Measurements from ENCODE around the gene NEGR1. TPM values are rescaled to one million over a fixed set of nuclear protein-coding genes. Genes with fewer than 3 reads are reported as not detected.

NEGR1 gene
- total RNA-seq, 2 experiments from 2014 or later = not detected

DNA sequence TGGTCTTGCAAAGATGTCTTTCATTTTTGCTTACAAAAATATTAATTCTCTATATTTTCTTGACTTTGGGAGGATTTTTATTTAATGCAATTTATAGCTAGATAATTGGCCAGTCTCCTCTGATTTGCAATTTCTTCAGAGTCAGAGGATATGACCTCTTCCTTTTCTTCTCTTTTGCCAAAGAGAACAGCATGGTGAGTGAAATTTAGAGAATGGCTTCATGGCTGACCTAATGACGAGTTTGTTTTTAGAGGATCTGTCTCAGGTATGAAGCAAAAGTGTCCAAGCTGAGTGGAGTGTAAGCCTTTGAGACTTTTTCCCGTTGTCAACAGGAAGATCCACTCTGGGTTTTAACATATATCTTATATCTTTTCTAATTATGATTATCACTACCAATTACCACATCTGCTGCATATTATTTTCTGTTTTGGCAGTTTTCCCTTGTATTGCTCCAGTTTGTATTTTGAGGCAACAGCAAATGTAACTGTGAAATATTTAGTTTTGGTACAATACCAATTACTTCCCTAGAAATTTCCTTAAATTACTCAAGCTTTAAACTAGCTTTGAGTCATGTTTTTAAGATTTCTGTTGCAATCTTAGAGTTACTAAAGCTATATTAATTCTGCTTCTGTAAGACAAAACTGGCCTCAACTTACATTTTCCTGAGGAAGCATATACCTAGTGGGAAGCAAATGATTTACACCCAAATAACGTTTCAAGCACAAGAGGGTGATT is 868.7 kb downstream of the NEGR1 start:
- POLR2A ChIA-PET = no interaction called here
- H3K36me3 ChIP-seq (ENCODE audit: insufficient read depth, low read length) = no peaks in the 10 kb centered on the region
- no peak overlapping the region for H3K27ac ChIP-seq (ENCODE audit: low read depth, low read length, poor library complexity, severe bottlenecking)
- H2AFZ ChIP-seq (ENCODE audit: low read length) = no peak overlapping the region
- CTCF ChIA-PET (ENCODE audit: unreplicated experiment) = no interaction called here
- H3K4me1 ChIP-seq (ENCODE audit: insufficient read depth, low read length, poor library complexity, severe bottlenecking) = no peaks in the 10 kb centered on the region
- intact Hi-C loops (cut with micrococcal nuclease; ENCODE audit: unreplicated experiment) = no loop called here
- no peaks in the 10 kb centered on the region for H3K9me3 ChIP-seq (ENCODE audit: low read length)
- TF ChIP-seq EZH2phosphoT487 (IDR thresholded peaks at IDR 0.05; ENCODE audit: borderline replicate concordance, low read depth, low read length) = no peak
- no peak for TF ChIP-seq CTCF (conservative IDR thresholded peaks at IDR 0.05; ENCODE audit: low read length)
- no peak overlapping the region for H3K4me2 ChIP-seq (ENCODE audit: low read length)
- no peak for DNase-seq (ENCODE audit: low spot score)
- H4K20me1 ChIP-seq (ENCODE audit: insufficient read depth, low read length) = no peaks in the 10 kb centered on the region
- H3K79me2 ChIP-seq (ENCODE audit: insufficient read depth, low read depth, low read length) = no peaks in the 10 kb centered on the region
- no TSS peak for BruUV-seq (replicated peaks)
- no peak overlapping the region for H3K4me3 ChIP-seq (ENCODE audit: low read depth, low read length, poor library complexity, severe bottlenecking)
- H3K9me2 ChIP-seq (ENCODE audit: insufficient read depth, low read length) = no peaks in the 10 kb centered on the region

DNA sequence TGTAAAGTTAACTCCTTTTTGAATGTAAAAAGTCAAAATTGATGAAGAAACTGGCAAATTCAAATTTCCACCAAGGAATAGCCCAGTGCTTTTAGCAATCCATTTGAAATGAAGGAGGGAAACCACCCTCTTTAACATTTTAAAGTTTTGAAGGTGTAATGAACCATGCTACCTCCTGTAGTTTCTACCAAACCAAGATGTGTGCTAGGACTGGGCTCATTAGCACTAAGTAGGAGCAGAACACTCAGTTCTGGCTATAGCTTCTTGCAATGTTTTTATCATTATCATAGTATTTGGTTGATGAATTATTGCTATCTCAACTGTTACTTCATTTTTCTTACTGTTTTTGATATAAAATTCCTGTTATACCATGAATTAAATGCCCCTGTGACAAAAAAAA is 882.3 kb downstream of the NEGR1 start:
- DNase-seq (ENCODE audit: low spot score) = no peak
- POLR2A ChIA-PET = interaction anchor here (0.7 kb wide), 2 partner anchors 1407 to 1629 kb away, joined by 3 read pairs; no protein-coding TSS in a partner anchor
- no peaks in the 10 kb centered on the region for H3K36me3 ChIP-seq (ENCODE audit: insufficient read depth, low read length)
- H3K4me1 ChIP-seq (ENCODE audit: insufficient read depth, low read length, poor library complexity, severe bottlenecking) = no peaks in the 10 kb centered on the region
- no peak overlapping the region for H3K4me2 ChIP-seq (ENCODE audit: low read length)
- no peaks in the 10 kb centered on the region for H4K20me1 ChIP-seq (ENCODE audit: insufficient read depth, low read length)
- no peaks in the 10 kb centered on the region for H3K79me2 ChIP-seq (ENCODE audit: insufficient read depth, low read depth, low read length)
- H3K9me3 ChIP-seq (ENCODE audit: low read length) = no peaks in the 10 kb centered on the region
- no peak overlapping the region for H3K27ac ChIP-seq (ENCODE audit: low read depth, low read length, poor library complexity, severe bottlenecking)
- no TSS peak for BruUV-seq (replicated peaks)
- CTCF ChIA-PET (ENCODE audit: unreplicated experiment) = no interaction called here
- H3K4me3 ChIP-seq (ENCODE audit: low read depth, low read length, poor library complexity, severe bottlenecking) = no peak overlapping the region
- TF ChIP-seq EZH2phosphoT487 (IDR thresholded peaks at IDR 0.05; ENCODE audit: borderline replicate concordance, low read depth, low read length) (no peak), CTCF (conservative IDR thresholded peaks at IDR 0.05; ENCODE audit: low read length) (no peak)
- H3K9me2 ChIP-seq (ENCODE audit: insufficient read depth, low read length) = no peaks in the 10 kb centered on the region
- H2AFZ ChIP-seq (ENCODE audit: low read length) = no peak overlapping the region
- intact Hi-C loops (cut with micrococcal nuclease; ENCODE audit: unreplicated experiment) = no loop called here

- POLR2A ChIA-PET = interaction anchor here (0.7 kb wide), 2 partner anchors 1407 to 1629 kb away, joined by 3 read pairs; no protein-coding TSS in a partner anchor
- intact Hi-C loops (cut with micrococcal nuclease; ENCODE audit: unreplicated experiment) = no loop called here
- BruUV-seq (replicated peaks) = no TSS peak
These were observed 882.7 kb downstream of the NEGR1 start for GRCh38 chr1:71399594-71399993.

More at GRCh38 chr1:71399594-71399993, 882.7 kb downstream of the NEGR1 start:
- CTCF ChIA-PET (ENCODE audit: unreplicated experiment) = no interaction called here
- Histone ChIP-seq H3K27ac (ENCODE audit: low read depth, low read length, poor library complexity, severe bottlenecking) (no peak overlapping the region), H3K4me1 (ENCODE audit: insufficient read depth, low read length, poor library complexity, severe bottlenecking) (no peaks in the 10 kb centered on the region), H2AFZ (ENCODE audit: low read length) (no peak overlapping the region), H3K4me2 (ENCODE audit: low read length) (no peak overlapping the region), H3K79me2 (ENCODE audit: insufficient read depth, low read depth, low read length) (no peaks in the 10 kb centered on the region), H4K20me1 (ENCODE audit: insufficient read depth, low read length) (no peaks in the 10 kb centered on the region), H3K36me3 (ENCODE audit: insufficient read depth, low read length) (no peaks in the 10 kb centered on the region), H3K9me3 (ENCODE audit: low read length) (no peaks in the 10 kb centered on the region), H3K4me3 (ENCODE audit: low read depth, low read length, poor library complexity, severe bottlenecking) (no peak overlapping the region), H3K9me2 (ENCODE audit: insufficient read depth, low read length) (no peaks in the 10 kb centered on the region)
- no peak for TF ChIP-seq CTCF (conservative IDR thresholded peaks at IDR 0.05; ENCODE audit: low read length)
- TF ChIP-seq EZH2phosphoT487 (IDR thresholded peaks at IDR 0.05; ENCODE audit: borderline replicate concordance, low read depth, low read length) = no peak
- no peak for DNase-seq (ENCODE audit: low spot score)

All from OCI-LY7 (cell line).